RWPE1 (cell line): Measurements from ENCODE around the gene ATXN1.

ENCODE experiments used
- CTCF ChIA-PET: fragments of 350-600 bp; sonication (Branson Sonifier 250); formaldehyde crosslinking; extraction: SDS; loops from one replicate; lab custom pipeline; 2021; lab: Yijun Ruan, JAX
- POLR2A ChIA-PET: fragments of 400-600 bp; formaldehyde crosslinking; extraction: SDS; loops from one replicate; lab custom pipeline; 2020; ENCODE audit warnings: antibody characterized with exemption; ENCODE audit not compliant: low non-redundant PET; lab: Yijun Ruan, JAX
- DNase-seq: peaks from one replicate; pipeline ENCODE4 v3.0.0; 2012; ENCODE audit warnings: low spot score
- H3K27ac ChIP-seq: fragments of 450-650 bp; 2 replicates; pipeline ENCODE4 v1.5.1; 2017
- CTCF ChIP-seq: fragments of 450-650 bp; conservative IDR thresholded peaks from 2 replicates; pipeline ENCODE4 v1.5.1; 2017; ENCODE audit warnings: low read depth, mild to moderate bottlenecking

Gene ATXN1

DNA sequence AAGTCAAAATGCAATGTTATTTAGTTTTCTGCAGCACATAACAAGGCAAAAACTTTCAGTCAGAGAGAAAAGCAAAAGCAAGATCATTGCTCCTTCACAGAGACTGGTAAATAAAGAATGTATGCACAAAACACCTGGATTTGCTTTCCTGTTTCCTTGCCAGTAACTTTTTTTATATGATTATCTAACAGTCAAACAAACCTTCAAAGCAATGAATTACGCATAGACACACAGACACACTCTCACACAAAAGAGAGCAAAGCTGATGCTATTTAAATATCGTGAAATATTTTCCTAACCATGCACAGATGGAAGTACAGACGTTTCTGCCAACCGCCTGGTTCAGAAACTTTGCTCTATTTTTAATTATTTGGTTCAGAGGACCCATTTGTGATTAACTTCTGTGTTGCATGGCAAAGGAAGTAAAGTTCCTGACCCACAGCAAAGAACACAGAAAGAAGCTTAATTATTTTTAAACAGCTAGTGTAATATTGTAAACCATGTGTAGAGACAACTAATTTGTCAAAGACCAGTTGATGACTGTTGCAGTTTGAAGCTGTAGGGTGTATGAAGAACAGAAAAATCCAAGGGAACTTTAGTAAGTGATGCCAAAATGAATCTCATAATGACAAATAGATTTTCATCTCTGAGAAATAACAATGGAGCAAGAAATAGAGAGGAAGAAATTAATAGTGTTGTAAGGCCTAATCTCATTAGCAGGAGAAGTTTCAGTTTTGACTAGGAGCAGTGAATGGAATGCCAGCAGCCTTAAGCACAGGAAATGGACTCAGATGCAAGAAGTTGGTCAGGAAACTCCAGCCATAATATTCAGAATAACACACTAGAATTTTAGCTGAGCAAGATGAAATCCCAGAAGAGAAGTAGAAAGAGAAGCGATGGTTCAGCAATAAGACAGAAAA lies 24.1 kb downstream of the ATXN1 start:
- no peak overlapping the region for H3K27ac ChIP-seq
- no peak for TF ChIP-seq CTCF
- ChIA-PET CTCF (interaction anchor here (0.6 to 0.8 kb wide), 4 partner anchors 8 to 335 kb away, joined by 3 to 6 read pairs (median 4); no protein-coding TSS in a partner anchor), POLR2A (no interaction called here)
- no peak for DNase-seq

- POLR2A ChIA-PET, result no interaction called here
- CTCF ChIA-PET, result no interaction called here
- TF ChIP-seq CTCF, result no peak
- DNase-seq, result no peak
- H3K27ac ChIP-seq, result no peak overlapping the region
Observed at GRCh38 chr6:16735014-16735413, 26.2 kb downstream of the ATXN1 start.

DNA sequence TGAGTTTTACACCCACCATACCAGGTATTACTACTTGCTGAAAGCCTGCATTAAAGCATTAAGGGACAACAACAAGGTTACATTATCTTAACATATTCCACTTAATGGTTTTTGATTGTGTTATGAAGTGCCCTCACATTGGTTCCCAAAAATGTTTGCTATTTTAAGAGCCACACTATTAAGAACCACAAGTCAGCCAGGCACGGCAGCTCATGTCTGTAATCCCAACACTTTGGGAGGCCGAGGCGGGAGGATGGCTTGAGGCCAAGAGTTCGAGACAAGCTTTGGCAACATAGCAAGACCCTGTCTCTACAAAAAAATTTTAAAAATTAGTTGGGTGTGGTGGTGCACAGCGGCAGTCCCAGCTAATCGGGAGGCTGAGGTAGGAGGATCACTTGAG lies 28.2 kb downstream of the ATXN1 start:
- CTCF ChIA-PET, result interaction anchor here (0.6 kb wide), 1 partner anchor 73 kb away, joined by 4 read pairs; no protein-coding TSS in a partner anchor
- DNase-seq, result no peak
- H3K27ac ChIP-seq, result no peak overlapping the region
- POLR2A ChIA-PET, result no interaction called here
- no peak for TF ChIP-seq CTCF

DNA sequence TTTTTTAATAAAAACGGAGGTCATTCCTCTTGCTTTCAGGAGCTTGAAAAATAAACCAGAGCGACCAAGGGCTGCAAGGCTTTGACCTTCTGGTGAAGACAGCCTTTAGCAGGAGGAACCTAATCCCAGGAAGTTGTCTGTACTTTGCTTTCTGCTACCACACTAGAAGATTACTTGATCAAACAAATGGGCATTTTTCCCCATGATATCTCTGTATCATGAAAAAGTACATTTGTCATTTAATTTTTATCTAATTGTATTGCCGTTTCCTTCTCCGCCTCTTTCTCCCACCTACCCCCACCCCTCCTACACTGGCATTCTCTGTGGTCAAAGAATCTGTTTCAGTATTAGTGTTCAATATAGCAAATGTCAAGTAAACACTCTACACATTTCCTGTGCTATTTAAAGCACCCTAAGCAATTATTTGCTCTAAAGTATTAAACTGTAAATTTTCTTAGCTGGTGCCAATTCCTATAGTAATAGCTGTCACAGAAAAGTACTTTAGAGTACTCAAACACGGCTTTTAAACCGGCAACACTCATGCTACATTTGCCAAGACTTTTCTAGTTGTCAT lies 29.7 kb downstream of the ATXN1 start:
- no peak for DNase-seq
- no peak for TF ChIP-seq CTCF
- CTCF ChIA-PET, result no interaction called here
- POLR2A ChIA-PET, result no interaction called here
- H3K27ac ChIP-seq, result no peak overlapping the region

DNA sequence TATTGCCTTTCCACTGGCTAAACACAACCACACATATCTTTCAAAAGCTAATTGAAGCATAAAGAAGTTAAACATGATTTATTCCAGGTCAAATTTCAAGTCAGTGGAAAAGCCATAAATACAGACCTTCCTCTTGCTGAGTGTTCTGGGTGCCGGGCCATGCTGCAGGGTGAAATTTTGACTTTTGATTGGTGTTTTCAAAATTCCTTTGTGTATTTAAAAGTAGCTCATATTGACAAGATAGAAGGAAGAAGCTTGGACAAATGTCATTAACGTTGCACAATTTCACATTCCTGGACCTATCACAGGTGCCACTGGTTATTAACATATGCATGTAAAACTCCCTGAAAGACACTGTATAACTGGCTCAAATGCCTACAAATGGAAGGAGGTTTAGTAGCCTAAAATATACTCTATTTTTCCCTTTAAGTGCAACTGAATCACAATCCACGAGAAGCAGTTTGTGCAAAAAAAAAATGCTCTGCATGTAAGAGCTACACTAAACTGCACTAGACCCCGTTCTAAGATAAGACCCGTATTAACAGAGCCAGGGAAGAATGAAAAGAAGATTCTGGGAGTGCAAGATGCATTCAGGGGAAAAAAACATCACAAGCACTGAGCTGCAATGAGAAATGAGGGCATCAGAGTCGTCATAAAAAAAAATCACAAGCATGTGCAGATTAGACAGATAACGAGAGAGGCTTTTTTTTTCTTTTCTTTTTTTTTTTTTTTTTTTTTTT lies 30.4 kb downstream of the ATXN1 start:
- no peak for TF ChIP-seq CTCF
- CTCF ChIA-PET, result no interaction called here
- no peak overlapping the region for H3K27ac ChIP-seq
- POLR2A ChIA-PET, result no interaction called here
- DNase-seq, result no peak

DNA sequence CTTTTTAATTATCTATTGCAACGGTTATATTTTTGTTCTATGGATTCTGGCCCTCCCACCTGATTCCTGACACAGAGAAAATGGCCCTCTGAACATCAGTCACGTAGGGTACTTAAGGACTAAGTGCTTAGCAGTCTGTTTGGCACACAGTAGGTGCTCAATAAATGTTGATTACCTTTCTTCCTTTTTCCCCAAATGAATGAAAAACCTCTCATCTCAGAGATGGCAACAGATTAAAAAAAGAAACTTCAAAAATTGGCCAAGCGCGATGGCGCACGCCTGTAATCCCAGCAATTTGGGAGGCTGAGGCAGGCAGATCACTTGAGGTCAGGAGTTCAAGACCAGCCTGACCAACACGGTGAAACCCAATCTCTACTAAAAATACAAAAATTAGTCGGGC lies 31.5 kb downstream of the ATXN1 start:
- POLR2A ChIA-PET, result no interaction called here
- no peak for DNase-seq
- CTCF ChIA-PET, result no interaction called here
- no peak for TF ChIP-seq CTCF
- H3K27ac ChIP-seq, result no peak overlapping the region
